ENCODE measurements around the gene CFAP77.

DNA sequence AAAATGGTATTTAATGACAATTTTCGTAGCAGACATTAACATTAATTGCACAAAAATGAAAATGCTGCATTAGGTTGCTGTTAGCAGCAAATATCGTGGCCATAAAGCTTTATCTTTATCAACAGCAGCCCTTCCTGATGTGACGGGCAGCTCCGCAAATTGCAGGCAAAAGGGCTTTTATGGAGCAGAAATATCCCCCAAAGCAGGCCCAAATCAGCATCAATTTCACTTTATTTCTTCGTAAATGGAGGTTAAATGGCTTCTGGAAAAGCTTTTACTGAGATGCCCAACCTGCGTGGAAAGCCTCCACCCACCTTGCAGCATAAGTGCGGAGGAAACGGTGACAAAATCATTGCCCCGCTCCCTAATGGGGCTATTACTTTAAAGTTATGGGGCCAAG is 94.5 kb downstream of the CFAP77 start:
- TF ChIP-seq, protein P1, sequence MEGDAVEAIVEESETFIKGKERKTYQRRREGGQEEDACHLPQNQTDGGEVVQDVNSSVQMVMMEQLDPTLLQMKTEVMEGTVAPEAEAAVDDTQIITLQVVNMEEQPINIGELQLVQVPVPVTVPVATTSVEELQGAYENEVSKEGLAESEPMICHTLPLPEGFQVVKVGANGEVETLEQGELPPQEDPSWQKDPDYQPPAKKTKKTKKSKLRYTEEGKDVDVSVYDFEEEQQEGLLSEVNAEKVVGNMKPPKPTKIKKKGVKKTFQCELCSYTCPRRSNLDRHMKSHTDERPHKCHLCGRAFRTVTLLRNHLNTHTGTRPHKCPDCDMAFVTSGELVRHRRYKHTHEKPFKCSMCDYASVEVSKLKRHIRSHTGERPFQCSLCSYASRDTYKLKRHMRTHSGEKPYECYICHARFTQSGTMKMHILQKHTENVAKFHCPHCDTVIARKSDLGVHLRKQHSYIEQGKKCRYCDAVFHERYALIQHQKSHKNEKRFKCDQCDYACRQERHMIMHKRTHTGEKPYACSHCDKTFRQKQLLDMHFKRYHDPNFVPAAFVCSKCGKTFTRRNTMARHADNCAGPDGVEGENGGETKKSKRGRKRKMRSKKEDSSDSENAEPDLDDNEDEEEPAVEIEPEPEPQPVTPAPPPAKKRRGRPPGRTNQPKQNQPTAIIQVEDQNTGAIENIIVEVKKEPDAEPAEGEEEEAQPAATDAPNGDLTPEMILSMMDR (conservative IDR thresholded peaks at IDR 0.05; ENCODE audit: low read depth, low read length) = no peak
- no peak for TF ChIP-seq EZH2 (IDR thresholded peaks at IDR 0.05; ENCODE audit: borderline replicate concordance, low read depth, low read length, poor library complexity, severe bottlenecking)

Measured in A673 (cell line).